Inferior parietal cortex (tissue), 1 donor: ENCODE data around the gene MNX1.

ENCODE experiments used
- DNase-seq: peaks from one replicate; pipeline ENCODE4 v3.0.0-alpha.2; 2016; ENCODE audit errors: extremely low spot score

MNX1 gene

DNA sequence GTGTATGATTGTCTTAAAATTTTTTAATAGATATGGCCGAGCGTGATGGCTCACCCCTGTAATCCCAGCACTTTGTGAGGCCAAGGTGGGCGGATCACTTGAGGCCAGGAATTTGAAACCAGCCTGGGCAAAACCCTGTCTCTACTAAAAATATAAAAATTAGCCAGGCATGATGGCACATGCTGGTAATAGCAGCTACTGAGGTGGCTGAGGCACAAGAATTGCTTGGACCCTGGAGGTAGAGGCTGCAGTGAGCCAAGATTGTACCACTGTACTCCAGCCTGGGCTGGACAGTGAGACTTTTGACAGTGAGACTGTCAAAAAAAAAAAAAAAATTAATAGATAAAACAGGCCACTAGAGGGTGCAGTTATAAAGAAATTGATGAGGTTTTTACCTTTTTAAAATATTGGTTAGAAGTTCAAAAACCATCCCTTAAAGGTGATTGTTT lies 40.5 kb downstream of the MNX1 start:
- no peak for DNase-seq

DNA sequence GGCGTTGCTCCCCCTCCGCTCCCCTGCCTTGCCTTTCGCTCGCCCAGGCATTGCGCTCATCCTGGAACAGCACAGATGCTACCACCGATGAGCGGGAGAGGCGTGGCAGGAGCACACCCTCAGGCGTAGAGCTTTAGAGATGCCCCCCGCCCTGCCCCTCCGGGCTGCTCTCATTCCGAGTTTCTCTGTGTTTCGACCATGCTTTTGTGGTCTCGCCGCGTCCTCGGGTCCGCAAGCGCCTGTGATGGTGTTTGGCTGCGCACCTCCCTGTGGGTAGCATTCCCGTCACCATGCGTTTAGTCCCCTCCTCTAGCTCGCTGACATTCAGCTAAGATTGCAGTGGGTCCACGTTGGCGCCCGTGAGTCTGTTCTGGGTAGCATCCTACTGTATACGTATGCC lies 42.3 kb downstream of the MNX1 start:
- DNase-seq = no peak

DNA sequence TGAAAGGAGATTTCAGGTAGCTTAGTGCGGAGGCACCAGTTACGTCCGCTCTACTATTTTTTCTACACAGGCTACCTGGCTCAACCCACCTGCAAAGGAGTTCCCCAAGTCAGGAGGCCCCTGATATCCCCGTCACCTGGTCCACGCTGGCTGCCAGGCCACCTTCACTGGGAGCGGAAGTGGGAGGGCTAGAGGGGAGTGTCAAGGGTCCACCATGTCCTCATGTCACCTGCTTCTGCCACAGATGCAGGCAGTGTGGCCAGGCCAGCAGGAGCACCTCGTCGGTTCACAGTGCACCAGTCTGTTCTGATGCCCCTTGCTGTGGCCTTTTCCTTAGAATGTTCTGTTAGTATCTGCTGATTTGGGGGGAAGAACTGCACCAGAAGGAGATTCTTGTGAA lies 44.1 kb downstream of the MNX1 start:
- DNase-seq = no peak

DNA sequence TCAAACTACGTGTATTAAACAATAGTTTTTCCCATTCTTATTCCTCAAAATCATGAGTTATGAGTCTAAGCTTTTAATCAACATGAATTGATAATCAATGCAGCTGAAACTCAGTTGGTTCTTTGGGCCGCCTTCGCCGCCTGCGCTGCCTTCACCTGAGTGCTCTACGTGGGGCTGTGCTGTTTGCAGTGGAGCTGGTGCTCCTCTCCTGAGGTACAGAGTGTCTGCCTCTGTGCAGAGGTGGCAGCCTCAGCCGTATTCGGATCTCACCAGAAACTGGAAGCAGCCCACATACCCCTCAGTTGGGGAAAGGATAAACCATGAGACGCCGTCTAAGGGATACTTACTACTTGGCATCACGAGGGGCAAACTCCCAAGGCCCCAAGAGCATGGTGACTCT lies 45.5 kb downstream of the MNX1 start:
- DNase-seq = no peak

DNA sequence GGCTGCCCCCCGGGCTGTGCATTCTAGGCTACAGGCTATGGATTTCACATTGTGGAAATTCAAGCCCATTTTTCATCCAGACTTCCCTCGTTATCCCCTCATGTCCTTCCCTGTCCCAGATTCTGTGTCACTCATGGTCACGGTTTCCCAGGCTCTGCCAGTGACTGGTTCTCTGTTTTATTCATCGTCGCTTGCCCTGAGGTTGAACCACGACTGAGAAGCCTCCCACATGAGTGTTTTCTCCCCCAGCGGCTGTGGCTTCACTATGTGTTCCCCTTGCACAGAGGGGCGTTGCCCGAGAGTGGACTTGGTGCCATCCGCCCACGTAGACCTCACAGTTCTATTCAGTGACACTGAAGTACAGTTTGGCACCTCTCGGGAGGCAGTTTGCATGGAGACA lies 47.0 kb downstream of the MNX1 start:
- no peak for DNase-seq

DNA sequence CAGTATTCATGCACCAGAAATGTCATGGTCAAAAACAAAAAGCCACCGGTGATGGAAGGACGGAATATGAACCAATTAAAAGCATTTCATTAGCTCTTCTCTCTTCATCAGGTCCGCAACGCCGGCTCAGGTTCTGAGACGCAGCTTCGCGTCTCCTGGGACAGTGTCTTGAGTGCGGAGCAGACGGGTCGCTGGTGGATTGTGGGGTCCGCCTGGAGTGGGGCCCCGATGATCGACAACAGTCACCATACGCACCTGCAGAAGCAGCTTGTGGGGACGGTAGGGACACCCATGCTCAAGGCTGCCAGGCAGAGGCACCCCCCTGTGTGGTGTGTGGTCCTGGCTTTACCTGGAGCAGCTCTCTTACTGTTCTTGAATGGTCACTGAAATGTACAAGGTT lies 47.6 kb downstream of the MNX1 start:
- no peak for DNase-seq

DNA sequence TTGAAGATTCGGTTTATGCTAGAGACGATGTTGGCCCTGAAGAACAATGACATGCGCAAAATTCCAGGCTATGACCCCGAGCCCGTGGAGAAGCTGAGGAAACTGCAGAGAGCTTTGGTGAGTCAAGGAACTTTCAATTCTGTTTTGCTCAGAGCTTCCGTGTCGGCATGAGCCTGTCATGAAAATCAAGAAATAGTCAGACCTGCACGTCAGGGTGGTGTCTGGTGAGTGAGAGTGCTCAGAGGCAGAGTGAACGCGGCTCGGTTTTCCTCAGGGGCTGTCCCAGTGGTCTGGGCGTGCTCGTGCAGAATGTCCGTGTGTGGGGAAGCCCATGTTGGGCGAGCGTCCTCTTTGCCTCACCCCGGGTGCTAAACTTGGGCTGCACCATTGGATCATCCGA lies 48.3 kb downstream of the MNX1 start:
- DNase-seq = no peak

DNA sequence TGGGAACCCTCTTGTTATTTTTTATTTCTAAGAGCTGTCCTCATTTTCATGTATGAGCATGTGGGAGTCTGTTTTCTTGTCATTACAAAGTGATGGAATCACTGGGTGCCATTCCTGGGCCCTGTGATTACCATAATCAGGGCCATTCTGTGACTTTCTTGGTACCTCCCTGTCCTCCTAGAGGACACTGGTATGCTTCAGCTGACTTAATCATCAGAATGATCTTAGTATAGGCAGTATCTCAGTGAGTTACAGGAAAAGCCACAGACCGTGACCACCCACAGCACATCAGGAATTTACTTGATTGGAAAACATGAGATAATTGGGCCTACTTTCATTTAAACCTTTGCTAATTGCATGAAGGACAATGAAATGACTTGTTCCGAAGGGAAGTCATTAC lies 53.7 kb downstream of the MNX1 start:
- DNase-seq = no peak

DNA sequence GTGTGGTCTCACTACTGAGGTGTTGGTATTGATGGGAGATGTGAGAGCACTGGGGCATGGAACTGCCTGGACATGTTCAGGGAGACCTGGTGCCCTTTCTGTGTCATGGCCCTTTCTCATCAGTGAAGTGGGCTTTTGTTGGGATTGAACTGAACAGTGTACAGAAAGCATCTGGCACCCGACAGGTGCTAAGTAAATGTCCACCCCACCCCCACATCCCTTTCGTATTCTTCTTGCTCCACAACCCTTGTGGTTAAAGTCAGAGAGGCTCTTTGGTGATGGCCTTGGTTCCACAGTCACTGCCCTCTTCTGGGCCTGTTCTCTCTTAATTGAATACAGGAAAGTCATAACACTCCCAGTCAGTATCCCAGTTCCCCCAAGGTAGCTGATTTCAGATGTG lies 55.5 kb downstream of the MNX1 start:
- no peak for DNase-seq
